ENCODE data around the gene NCF4.

The NCF4 gene

GRCh38 chr22:36860821-36861659 is at the start of gene NCF4:
NCF4 (plus strand) TSS chr22:36861006; CDS start chr22:36861172, 166 bp downstream.
- no peak for DNase-seq

GRCh38 chr22:36811094-36811800 is 49.6 kb upstream of the NCF4 start:
- DNase-seq = no peak

GRCh38 chr22:36814801-36815200 is 46.0 kb upstream of the NCF4 start:
- no peak for DNase-seq

- DNase-seq = no peak
Measured at GRCh38 chr22:36815558-36816338, 45.1 kb upstream of the NCF4 start.

GRCh38 chr22:36816339-36816635 is 44.5 kb upstream of the NCF4 start:
- DNase-seq = no peak

- DNase-seq = no peak
Measured at GRCh38 chr22:36816636-36817524, 43.9 kb upstream of the NCF4 start, which contains the start of gene PVALB. PVALB (minus strand) TSS chr22:36817035; CDS start chr22:36817005, 30 bp downstream.

GRCh38 chr22:36817525-36817848 is 43.3 kb upstream of the NCF4 start:
- DNase-seq = no peak

DNA sequence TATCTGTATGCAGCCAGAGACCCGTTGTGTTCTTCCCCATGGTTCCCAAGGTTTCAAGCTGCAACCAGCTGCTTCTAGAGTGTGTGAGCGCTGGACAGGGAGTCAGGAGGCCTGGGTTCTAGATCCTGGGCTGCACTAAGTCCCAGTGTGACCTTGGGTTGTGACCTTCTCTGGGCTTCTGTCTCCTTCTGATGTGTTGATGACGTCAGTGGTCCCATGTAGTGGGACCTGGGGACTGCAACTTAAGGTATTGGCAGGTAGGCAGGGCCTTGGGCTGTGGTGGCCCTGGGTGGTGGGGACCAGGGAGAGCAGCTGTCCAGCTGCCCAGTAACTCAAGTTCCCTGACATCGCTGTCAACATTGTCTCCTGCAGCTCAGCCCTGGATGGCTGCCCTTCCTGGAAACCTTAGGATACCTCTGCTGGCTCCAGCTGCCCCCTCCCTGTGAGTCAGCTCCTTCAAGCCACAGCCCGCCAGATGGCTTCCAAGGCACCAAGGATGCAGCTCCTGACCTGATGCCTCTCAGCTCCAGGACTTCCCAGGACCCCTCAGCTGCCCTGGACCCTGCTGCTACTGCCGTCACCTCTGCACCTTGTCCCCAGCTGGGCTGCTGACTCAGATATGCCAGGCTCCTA is 42.7 kb upstream of the NCF4 start:
- DNase-seq = no peak

GRCh38 chr22:36819112-36819511 is 41.7 kb upstream of the NCF4 start:
- DNase-seq = no peak

GRCh38 chr22:36822581-36822980 is 38.2 kb upstream of the NCF4 start:
- DNase-seq = no peak

- no peak for DNase-seq
Measured at GRCh38 chr22:36823186-36823839, 37.5 kb upstream of the NCF4 start.

- DNase-seq = no peak
Measured at GRCh38 chr22:36824655-36825054, 36.2 kb upstream of the NCF4 start.

- no peak for DNase-seq
Measured at GRCh38 chr22:36826262-36826661, 34.5 kb upstream of the NCF4 start.

- DNase-seq = no peak
Measured at GRCh38 chr22:36828815-36829214, 32.0 kb upstream of the NCF4 start.

GRCh38 chr22:36829370-36830002 is 31.3 kb upstream of the NCF4 start:
- no peak for DNase-seq

- DNase-seq = no peak
Measured at GRCh38 chr22:36830601-36831000, 30.2 kb upstream of the NCF4 start.

- no peak for DNase-seq
Measured at GRCh38 chr22:36831206-36831605, 29.6 kb upstream of the NCF4 start.

GRCh38 chr22:36831717-36832116 is 29.1 kb upstream of the NCF4 start:
- no peak for DNase-seq

GRCh38 chr22:36833073-36833472 is 27.7 kb upstream of the NCF4 start:
- DNase-seq = no peak

DNA sequence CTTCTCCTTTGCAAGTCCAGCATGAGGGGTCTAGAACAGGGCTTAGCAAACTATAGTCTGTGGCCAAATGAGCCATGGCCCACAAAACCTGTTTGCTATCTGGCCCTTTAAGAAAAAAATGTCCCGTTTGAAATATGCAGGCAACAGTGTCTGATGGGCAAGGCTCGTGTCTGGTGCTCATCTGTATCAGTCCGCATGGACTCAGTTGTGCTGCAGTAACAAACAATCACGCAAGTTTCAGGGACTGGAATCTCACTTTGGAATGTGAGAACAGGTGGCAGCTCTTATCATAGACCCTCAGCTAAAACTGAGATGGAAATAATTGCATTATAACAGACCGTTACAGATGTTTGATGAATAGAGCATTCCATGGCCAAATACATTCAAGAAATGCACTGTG is 24.9 kb upstream of the NCF4 start:
- DNase-seq = no peak
